CD4-positive, alpha-beta T cell (primary cell): ENCODE results near the gene FHOD1. TPM values are rescaled to one million over a fixed set of nuclear protein-coding genes. Genes with fewer than 3 reads are reported as not detected.

Source experiments
- ATAC-seq: fragments of 200-7000 bp; cut with Tn5 transposase; one replicate; pipeline ENCODE4 v1.10.0; 2022; ENCODE audit warnings: mild to moderate bottlenecking; ENCODE audit not compliant: poor library complexity
- CTCF ChIA-PET: fragments of 350-600 bp; sonication (Branson Sonifier 250); formaldehyde crosslinking; loops from one replicate; lab custom pipeline; 2021; ENCODE audit warnings: antibody characterized with exemption, inconsistent platforms; lab: Charles Lee
- POLR2A ChIA-PET: fragments of 350-600 bp; sonication (Branson Sonifier 250); formaldehyde crosslinking; loops from one replicate; lab custom pipeline; 2021; ENCODE audit warnings: antibody characterized with exemption, inconsistent platforms; lab: Charles Lee
- DNase-seq, 14 experiments: peaks; one replicate each; pipeline ENCODE4 v3.0.0-alpha.2; 2013 to 2020; ENCODE audit warnings: mixed read lengths in 2 of 14
- H3K27ac ChIP-seq, 2 donors: one replicate each; pipeline versions ENCODE4 v1.5.1 to v1.7.0; 2013; ENCODE audit warnings: low read length in 2 of 2, low read depth in 1 of 2, mild to moderate bottlenecking in 1 of 2
- H3K27me3 ChIP-seq, 2 experiments: 1 replicate in 1 of 2; 2 replicates in 1 of 2; pipeline versions ENCODE4 v1.6.1 to v1.7.0; 2013; ENCODE audit warnings: low read length in 2 of 2, control low read depth in 1 of 2, mild to moderate bottlenecking in 1 of 2, moderate library complexity in 1 of 2; ENCODE audit not compliant: insufficient read depth in 2 of 2, control insufficient read depth in 1 of 2
- H3K36me3 ChIP-seq: one replicate; pipeline ENCODE4 v1.6.1; 2013; ENCODE audit warnings: low read length, control low read depth; ENCODE audit not compliant: insufficient read depth
- H3K4me1 ChIP-seq: one replicate; pipeline ENCODE4 v1.6.1; 2013; ENCODE audit warnings: low read length, control low read depth; ENCODE audit not compliant: insufficient read depth
- H3K4me3 ChIP-seq: one replicate; pipeline ENCODE4 v1.5.1; 2013; ENCODE audit warnings: mild to moderate bottlenecking, low read length, moderate library complexity
- H3K9me3 ChIP-seq, 2 experiments: 1 replicate in 1 of 2; 2 replicates in 1 of 2; pipeline versions ENCODE4 v1.6.1 to v1.7.0; 2013; ENCODE audit warnings: low read length in 2 of 2, mild to moderate bottlenecking in 2 of 2, control low read depth in 1 of 2, moderate library complexity in 1 of 2; ENCODE audit not compliant: control insufficient read depth in 1 of 2, insufficient read depth in 1 of 2
- H3K27ac Mint-ChIP-seq: one replicate; pipeline ENCODE4 v1.8.0; 2020; ENCODE audit warnings: mixed read lengths
- H3K27me3 Mint-ChIP-seq: one replicate; pipeline ENCODE4 v1.8.0; 2021; ENCODE audit warnings: mixed read lengths
- H3K36me3 Mint-ChIP-seq: one replicate; pipeline ENCODE4 v1.8.0; 2021; ENCODE audit warnings: low read depth, mixed read lengths
- H3K4me1 Mint-ChIP-seq: one replicate; pipeline ENCODE4 v1.8.0; 2021; ENCODE audit warnings: low read depth, mixed read lengths
- H3K4me3 Mint-ChIP-seq: one replicate; pipeline ENCODE4 v1.8.0; 2020; ENCODE audit warnings: mild to moderate bottlenecking, mixed read lengths
- H3K9me3 Mint-ChIP-seq: one replicate; pipeline ENCODE4 v1.8.0; 2020; ENCODE audit warnings: mixed read lengths
- CTCF ChIP-seq: fragments of 200-600 bp; IDR thresholded peaks from one replicate; pipeline ENCODE4 v1.8.0; 2022; ENCODE audit warnings: antibody characterized with exemption, mild to moderate bottlenecking
- intact Hi-C, 2 experiments: fragments of 100-400 bp; cut with DNase I in 1 of 2; cut with micrococcal nuclease in 1 of 2; formaldehyde crosslinking; loops; one replicate each; pipeline versions ENCODE4 v1.15.1 to v1.9.0; 2023 to 2025; cut with DNase I, micrococcal nuclease
- total RNA-seq, 174 experiments: library from RNA in 2 of 174; stranded (reverse) in 2 of 174; gene quantifications; one replicate each; pipeline ENCODE4 v1.2.3 and lab custom pipeline; 2021 to 2026

The FHOD1 gene
- total RNA-seq, 2 experiments from 2014 or later: 21.1 to 26.0 TPM

DNA sequence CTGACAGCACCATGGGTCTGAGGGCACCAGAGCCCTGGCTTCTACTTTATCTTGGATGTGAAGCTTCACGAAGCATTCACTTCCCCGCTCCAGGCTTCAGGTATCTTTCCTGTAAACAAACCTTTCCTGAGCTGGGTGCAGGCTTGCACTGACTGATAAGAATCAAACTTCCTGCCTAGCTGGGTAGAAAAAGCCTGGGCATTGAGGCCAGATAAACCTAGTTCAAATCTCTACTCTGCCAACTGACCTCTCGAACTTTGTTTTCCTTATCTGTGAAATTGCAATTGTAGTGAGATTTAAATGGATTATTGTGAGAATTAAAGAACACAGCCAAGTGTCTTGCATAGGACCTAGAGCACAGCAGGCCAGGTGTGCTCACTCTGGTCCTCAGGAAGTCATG lies 23.3 kb downstream of the FHOD1 start:
- ATAC-seq (no peak), DNase-seq (peak in 1 of 14 experiments; percentile 23)
- Mint-ChIP-seq H3K4me1 (peaks cover 54% of the 10 kb centered on the region), H3K9me3 (no peaks in the 10 kb centered on the region), H3K27me3 (no peaks in the 10 kb centered on the region), H3K4me3 (peak overlapping the region; percentile 39), H3K36me3 (peaks cover 26% of the 10 kb centered on the region), H3K27ac (peak overlapping the region; percentile 92)
- intact Hi-C loops: loop anchor here in 1 of 2 experiments (10.0 kb wide), 1 partner anchor 621 kb away; the partner anchor contains the start of genes CENPT, NUTF2 and THAP11
- POLR2A ChIA-PET: interaction anchor here (0.6 to 1.3 kb wide), 4 partner anchors 21 to 206 kb away, joined by 3 read pairs; partner anchors contain the start of genes FHOD1 and SLC9A5
- no peak for TF ChIP-seq CTCF
- Histone ChIP-seq H3K27me3 (no peaks in the 10 kb centered on the region), H3K4me3 (no peak overlapping the region), H3K36me3 (peaks cover 10% of the 10 kb centered on the region), H3K4me1 (peaks cover 55% of the 10 kb centered on the region), H3K9me3 (no peaks in the 10 kb centered on the region), H3K27ac (peak overlapping the region; percentile 4 to 61)
- CTCF ChIA-PET: interaction anchor here (1.2 kb wide), 1 partner anchor 69 kb away, joined by 3 read pairs; no protein-coding TSS in a partner anchor

DNA sequence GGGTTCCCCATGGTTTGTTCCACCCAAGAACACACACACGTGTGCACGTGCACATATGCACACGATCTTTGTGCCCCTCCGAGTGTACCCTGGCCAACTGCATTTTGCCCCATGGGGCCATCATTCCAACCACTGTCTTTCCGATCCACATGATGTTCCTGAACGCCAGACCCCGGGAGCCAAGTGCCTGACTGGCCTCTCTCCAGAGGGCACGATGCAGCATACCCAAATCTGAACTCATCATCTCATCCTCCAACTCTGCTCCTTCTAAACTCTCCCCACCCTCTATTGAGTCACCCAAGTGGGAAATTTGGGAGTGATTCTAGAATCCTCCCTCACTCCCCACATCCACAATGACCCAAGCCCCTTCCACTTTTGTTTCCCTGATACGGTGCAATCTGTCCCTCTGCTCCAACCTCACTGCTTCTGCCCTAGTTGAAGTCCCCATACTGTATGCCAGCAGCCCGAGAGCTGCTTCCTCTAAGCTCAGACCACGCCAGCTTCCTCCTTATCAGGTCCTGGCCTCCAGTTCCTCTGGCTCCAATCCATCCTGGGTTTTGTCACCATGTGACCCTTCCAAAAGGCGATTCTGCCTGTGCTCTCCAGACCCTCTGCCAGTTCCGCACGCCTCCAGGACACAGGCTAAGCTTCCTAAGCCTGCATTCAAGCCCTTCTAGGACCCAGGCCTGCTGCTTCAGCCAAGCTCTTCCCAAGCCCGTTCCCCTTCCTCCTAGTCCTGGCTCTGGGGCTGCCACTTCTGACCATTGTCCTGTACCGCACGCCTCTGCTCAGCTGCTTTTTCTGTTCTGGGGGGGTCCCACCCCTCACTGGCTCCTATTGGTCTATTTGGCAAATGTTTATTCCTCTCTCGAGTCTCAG lies 30.4 kb downstream of the FHOD1 start:
- H3K9me3 Mint-ChIP-seq: no peaks in the 10 kb centered on the region
- H3K36me3 ChIP-seq: no peaks in the 10 kb centered on the region
- H3K27me3 ChIP-seq: no peaks in the 10 kb centered on the region
- no peaks in the 10 kb centered on the region for H3K4me1 Mint-ChIP-seq
- no peak for TF ChIP-seq CTCF
- intact Hi-C loops: no loop called here
- no peaks in the 10 kb centered on the region for H3K9me3 ChIP-seq
- no peak overlapping the region for H3K27ac Mint-ChIP-seq
- H3K4me1 ChIP-seq: no peaks in the 10 kb centered on the region
- no peak for DNase-seq
- H3K4me3 Mint-ChIP-seq: no peak overlapping the region
- peaks cover 9% of the 10 kb centered on the region for H3K36me3 Mint-ChIP-seq
- no peaks in the 10 kb centered on the region for H3K27me3 Mint-ChIP-seq
- ChIA-PET CTCF (interaction anchor here (0.7 kb wide), 1 partner anchor 19 kb away, joined by 3 read pairs; no protein-coding TSS in a partner anchor), POLR2A (no interaction called here)
- no peak for ATAC-seq
- no peak overlapping the region for H3K4me3 ChIP-seq
- H3K27ac ChIP-seq: no peak overlapping the region

GRCh38 chr16:67215706-67216105 lies 31.6 kb downstream of the FHOD1 start:
- ATAC-seq (no peak), DNase-seq (no peak)
- Mint-ChIP-seq H3K27me3 (no peaks in the 10 kb centered on the region), H3K9me3 (no peaks in the 10 kb centered on the region), H3K27ac (no peak overlapping the region), H3K36me3 (peaks cover 9% of the 10 kb centered on the region), H3K4me3 (no peak overlapping the region), H3K4me1 (no peaks in the 10 kb centered on the region)
- Histone ChIP-seq H3K36me3 (peaks cover 6% of the 10 kb centered on the region), H3K27me3 (no peaks in the 10 kb centered on the region), H3K4me1 (no peaks in the 10 kb centered on the region), H3K4me3 (no peak overlapping the region), H3K9me3 (no peaks in the 10 kb centered on the region), H3K27ac (no peak overlapping the region)
- POLR2A ChIA-PET: interaction anchor here (1.8 kb wide), 1 partner anchor 11 kb away, joined by 9 read pairs; the partner anchor contains the start of gene TMEM208
- CTCF ChIA-PET: no interaction called here
- no peak for TF ChIP-seq CTCF
- intact Hi-C loops: no loop called here
